Limb (tissue), 2 donors: ENCODE measurements around the gene HIRA.

Experiments used
- DNase-seq, 2 donors: peaks; one replicate each; pipeline ENCODE4 v3.0.0-alpha.2; 2016; ENCODE audit errors: extremely low spot score in 2 of 2

HIRA gene, protein sequence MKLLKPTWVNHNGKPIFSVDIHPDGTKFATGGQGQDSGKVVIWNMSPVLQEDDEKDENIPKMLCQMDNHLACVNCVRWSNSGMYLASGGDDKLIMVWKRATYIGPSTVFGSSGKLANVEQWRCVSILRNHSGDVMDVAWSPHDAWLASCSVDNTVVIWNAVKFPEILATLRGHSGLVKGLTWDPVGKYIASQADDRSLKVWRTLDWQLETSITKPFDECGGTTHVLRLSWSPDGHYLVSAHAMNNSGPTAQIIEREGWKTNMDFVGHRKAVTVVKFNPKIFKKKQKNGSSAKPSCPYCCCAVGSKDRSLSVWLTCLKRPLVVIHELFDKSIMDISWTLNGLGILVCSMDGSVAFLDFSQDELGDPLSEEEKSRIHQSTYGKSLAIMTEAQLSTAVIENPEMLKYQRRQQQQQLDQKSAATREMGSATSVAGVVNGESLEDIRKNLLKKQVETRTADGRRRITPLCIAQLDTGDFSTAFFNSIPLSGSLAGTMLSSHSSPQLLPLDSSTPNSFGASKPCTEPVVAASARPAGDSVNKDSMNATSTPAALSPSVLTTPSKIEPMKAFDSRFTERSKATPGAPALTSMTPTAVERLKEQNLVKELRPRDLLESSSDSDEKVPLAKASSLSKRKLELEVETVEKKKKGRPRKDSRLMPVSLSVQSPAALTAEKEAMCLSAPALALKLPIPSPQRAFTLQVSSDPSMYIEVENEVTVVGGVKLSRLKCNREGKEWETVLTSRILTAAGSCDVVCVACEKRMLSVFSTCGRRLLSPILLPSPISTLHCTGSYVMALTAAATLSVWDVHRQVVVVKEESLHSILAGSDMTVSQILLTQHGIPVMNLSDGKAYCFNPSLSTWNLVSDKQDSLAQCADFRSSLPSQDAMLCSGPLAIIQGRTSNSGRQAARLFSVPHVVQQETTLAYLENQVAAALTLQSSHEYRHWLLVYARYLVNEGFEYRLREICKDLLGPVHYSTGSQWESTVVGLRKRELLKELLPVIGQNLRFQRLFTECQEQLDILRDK

DNA sequence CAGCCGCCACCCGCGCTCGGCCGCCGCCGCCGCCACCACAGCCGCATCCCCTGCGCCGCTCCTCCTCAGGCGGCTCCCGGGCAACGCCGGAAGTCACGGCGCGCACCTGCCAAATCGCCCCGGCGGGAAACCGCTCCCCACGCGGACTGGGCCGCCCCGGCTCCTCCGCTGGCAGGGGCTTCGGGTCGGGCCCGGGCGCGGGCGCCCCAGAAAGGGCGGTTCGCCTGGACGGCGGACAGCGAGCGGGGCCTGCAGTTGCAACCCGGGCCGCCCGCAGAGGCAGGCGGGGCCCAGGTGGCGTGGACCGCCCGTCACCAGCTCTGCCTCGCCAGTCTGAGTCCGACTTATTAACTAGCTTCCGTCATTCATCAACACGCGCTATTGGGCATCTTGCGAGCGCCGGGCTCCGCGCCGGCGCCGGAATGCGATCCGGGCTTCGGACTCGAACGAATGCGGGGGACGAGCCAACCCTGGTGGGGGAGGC lies at the start of gene HIRA:
HIRA (minus strand) TSS at position 85 of the 484 bp plus-strand sequence. CDS start 257 bp downstream, outside the sequence.
- DNase-seq, result peak; percentile 62 to 92

DNA sequence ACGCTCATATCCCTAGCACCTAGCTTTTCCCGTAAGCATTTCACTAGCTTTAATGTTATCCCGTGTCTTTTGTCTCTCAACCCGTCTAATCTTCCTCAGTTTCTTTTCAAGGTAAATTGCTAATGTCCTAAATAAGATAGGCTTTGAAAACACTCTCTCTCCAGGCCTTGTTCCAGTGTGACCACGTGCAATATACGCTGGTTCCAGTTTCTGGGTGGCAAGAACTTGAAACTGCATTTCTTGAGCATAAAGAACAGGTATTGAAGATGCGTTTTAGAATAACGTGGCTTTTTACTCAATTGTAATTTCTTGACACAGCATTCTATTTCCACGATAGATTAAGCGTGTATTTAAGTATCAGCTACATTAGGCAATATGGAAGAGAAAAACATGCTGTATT lies 49.3 kb upstream of the HIRA start:
- DNase-seq, result no peak

DNA sequence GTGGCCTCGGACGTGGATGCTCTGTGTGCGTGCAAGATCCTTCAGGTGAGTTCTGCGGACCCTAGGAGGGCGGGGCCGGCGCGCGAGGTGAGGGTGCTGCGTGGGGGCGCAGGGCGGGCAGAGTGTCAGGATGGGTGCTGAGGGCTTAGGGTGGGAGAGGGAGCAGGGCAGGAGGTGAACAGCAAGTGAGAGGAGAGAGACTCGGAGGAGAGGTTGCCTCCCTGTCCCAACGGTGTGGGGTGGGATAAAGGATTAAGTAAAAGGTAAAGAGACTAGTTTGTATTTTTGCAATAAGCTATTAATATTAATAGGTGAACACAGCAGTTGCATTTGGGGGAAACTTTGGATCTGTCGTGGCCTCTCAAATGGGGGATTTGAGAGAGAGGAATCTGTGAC lies 48.6 kb upstream of the HIRA start:
- DNase-seq, result no peak

DNA sequence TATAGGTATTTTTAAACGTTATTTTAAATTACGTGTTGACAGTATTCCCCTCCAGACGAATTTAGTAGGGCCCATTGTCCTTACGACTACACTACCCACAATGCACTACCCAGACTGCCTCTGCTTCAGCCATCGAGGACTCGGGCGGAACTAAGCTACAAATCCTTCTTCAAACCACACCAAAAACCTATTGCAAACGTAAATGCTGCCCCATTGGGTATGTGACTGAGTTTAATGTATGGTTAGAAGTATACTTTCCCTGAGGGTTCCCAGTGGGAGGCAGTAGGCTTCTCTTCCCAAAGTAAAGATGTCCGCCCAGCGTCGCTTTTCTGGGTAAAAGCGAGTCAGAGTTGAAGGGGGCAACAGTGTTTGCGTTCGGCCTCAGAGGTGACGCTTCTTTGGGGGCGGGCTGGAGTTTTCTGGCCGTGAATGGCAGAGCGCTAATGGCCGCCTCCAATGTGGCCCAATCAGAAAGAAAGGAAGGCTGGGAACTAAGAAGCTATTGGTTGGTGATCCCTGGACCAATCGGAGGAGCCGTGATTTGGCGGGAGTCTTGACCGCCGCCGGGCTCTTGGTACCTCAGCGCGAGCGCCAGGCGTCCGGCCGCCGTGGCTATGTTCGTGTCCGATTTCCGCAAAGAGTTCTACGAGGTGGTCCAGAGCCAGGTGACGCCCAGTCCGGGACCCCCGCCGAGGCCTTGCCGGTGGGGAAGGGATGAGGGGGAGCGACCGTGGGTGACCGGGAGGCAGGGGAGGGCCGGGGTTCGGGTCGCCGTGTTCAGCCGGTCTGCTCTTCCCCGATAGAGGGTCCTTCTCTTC lies 48.0 kb upstream of the HIRA start, which contains the start of gene CDC45:
CDC45 (plus strand) TSS at position 566 of the 818 bp plus-strand sequence; CDS start at position 615, 49 bp downstream.
- DNase-seq, result peak; percentile 96 to 99

DNA sequence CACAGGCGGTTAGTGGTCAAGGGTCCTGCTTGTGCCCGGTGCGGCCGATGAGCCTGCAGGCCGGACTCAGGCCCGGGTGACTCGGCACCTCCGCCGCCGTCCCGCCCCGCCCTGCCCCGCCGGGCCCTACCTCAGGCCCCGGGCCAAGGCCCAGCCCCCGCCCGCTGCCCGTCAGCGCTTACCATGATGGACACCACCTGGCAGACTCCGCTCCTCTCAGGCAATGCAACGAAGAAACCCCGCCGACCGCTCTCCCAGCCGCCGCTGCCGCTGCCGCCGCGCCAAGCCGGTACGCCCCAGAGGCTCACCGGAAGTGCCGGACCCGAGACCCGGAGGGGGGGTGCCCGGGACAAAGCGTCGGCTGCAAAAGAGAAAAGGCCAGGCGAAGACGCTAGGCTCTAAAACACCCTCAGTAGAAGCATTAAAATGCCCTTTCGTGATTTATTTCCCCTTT lies 47.4 kb upstream of the HIRA start, which contains the start of gene UFD1:
UFD1 (minus strand) TSS at position 293 of the 454 bp plus-strand sequence; CDS start at position 185, 108 bp downstream.
- DNase-seq, result peak; percentile 88 to 90

DNA sequence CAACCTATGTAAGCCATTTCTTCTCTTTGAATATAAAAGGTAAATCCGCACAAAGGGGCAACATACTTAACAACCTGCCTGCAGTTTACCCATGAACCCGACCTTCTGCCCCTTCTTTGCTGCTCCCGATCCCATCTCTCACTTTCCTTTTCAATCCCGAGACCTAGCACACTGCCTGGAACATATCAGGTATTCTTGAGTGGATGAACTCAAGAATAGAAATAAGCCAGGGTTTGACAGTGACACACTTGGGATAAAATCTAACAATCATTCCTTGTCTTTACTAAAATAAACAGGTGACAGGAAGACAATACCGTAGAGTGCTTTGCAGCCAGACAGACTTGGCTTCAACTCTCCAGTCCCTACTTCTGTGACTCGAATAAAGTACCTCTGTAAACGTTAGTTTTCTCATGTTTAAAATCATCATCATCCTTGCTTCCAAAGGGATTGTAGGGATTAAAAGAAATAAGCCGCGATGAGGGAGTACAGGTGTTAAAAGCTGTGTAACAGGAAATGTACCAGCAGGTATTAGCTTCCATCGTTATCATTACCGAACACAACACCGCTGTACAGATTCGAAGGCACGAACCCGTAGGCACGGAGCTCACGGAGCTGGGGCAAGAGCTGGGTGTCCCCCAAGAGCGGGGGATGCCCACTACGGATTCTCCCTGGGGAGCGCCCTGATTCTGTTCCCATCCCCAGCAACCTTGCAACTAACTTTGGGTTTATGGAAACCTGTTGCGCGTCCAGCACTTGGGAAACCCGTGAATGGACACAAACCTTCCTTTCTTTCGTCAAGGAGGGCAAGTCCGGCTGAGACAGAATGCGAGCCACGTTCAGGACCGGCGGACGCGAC lies 46.7 kb upstream of the HIRA start:
- DNase-seq, result no peak

DNA sequence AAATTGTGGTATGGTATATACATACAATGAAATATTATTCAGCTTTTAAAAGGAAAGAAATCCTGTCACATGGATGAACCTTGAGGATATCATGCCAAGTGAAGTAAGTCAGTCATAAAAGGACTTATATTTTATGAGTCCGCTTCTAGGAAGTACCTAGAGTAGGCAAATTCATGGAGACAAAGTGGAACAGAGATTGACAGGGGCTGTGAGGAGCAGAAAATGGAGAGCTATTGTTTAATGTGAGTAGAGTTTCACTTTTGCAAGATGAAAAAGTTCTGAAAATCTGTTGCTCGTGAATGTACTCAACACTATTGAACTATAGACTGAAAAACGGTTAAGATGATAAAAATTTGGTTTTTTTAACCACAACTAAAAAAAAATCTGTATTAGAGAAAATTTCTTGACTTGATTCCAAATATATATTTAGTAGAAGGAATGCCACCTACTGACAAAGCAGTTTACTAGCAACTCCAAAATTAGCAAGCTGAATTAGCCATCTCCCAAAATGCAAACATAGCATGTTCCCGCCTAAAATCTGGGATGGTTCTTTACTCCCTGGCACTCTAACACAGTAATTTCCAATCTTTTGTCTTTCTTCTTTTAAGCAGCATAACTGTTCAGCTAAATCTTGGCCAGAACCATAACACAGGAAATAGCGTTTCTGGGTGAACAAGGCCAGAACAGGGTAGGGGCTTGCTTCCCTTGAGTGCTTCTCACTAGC lies 46.0 kb upstream of the HIRA start:
- peak in 1 of 2 donors; percentile 47 for DNase-seq

DNA sequence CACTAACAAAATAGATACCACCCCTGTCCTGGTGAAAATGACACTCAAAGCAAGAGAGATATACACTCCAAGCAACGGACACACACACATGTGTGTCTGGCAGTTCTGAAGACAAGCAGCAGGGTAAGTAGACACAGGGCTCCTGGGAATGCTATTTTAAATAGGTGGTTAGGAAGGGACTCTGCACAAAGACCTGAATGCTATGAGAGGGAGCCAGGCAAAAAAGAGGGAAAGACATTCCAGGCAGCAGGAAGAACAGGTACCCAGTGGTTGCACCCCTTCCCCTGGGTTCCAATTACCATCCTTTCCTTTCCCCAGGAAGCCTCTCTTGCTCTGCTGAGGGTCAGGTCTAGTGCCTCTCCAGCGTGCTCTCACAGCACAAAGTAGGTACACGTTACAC lies 44.5 kb upstream of the HIRA start:
- DNase-seq, result no peak

DNA sequence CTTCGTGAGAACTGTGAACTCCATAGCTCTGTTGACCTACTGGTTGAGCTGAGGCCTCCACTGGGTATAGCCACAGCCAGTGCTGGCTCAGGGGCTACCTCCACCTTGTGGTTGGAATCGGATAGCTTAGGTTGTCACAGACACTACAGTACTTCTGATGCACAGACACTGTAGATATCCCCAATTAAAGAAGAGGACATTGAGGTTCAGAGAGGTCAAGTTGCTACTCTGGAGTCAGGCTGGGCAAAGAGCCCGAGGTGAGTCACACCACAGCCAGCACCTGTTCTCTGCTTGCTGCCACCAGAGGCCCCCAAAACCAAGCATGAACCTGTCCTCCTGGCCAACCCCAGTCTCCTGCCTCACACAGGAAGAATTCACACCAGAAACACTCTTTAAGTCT lies 42.0 kb upstream of the HIRA start:
- no peak for DNase-seq

DNA sequence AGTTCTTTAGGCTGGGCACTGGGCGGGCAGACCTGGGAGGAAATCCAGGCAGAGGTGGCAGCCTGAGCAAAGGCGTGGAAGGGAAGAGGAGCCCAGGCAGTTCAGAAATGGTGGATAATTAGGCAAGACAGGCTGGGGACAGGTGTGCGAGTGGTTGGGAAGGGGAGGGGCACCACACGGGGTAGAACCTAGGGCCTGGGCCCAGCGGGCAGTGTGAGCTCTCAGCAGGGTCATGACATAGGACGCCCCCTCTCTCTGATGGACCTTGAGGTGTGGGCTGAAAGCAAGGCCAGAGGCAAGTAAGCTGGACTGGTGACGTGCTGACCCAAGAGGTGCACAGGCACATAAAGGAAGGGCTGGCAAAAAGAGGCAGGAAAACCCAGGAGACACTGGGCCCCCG lies 40.7 kb upstream of the HIRA start:
- DNase-seq, result no peak

DNA sequence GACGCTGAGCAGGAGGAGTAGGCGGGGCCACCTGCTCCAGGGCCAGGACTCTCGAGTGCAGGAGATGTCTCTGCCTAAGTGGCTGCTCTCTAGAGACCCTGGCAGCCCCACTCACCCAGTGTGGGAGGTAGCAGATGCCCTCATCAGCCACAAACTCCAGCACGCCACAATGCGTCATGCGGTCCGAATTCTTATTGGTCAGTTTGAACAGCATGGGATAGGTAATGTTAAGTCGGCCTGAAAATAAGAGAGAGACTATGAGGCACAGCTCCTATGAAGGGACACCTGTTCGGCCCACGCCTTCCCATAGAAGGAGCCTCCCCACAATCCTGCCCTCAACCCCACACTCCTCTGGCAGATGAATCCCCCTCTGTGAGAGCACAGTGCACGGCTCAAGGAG lies 40.0 kb upstream of the HIRA start:
- DNase-seq, result no peak

DNA sequence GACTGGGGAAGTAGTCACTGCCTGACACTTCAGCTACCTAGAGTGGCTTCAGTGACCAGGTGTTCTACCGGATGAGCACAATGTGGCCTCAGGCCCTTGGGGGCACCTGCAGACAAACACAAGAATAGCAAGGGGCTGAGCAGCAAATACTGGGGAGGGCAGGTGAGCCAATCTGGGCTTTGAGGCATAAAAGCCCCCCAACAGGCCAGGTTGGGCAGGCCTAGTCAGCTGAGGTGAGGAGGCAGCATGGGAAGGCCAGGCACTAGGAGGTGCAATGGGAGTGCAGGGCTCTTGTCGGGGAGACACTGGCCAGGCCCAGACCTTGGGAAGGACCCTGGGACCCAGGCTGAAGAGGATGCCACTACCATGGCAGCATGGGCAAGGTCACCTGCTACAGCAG lies 38.5 kb upstream of the HIRA start:
- no peak for DNase-seq

DNA sequence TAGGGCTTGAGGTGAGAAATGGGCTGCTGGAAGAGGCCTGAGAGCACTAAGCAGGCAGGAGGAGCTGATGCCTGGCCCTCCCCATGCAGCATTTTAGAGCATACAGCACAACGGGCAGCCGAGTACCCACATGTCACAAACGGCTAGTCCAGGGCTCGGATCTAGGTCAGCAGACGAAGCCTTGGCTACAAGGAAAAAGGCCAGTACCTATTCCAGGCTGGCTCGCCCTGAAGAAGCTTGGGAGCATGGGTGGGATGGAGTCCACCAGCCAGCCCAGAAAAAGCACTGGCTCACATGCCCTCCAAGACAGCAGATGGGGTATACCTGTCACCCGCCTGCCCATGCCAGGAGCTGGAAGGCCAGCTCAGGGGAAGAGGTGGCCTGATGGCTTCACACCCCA lies 37.9 kb upstream of the HIRA start:
- no peak for DNase-seq

DNA sequence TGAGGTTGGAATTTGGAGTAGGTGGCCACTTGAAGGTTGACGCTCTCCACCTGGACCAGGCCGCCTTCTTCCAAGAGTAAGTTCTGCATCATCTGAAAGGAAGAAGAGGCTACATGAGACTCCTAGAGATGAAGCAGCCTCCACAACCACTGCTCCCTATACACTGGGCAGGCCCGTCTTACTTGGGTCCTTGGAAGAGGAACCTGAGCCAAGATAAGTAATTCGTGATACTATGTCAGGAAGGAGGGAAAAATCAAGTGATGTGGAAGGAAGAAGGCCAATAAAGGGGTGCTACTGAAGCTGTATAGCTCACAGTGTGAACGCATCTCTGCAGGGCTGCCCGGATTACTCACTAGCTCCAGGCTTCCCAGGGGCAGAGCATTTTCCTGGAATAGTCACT lies 36.4 kb upstream of the HIRA start:
- DNase-seq, result no peak

DNA sequence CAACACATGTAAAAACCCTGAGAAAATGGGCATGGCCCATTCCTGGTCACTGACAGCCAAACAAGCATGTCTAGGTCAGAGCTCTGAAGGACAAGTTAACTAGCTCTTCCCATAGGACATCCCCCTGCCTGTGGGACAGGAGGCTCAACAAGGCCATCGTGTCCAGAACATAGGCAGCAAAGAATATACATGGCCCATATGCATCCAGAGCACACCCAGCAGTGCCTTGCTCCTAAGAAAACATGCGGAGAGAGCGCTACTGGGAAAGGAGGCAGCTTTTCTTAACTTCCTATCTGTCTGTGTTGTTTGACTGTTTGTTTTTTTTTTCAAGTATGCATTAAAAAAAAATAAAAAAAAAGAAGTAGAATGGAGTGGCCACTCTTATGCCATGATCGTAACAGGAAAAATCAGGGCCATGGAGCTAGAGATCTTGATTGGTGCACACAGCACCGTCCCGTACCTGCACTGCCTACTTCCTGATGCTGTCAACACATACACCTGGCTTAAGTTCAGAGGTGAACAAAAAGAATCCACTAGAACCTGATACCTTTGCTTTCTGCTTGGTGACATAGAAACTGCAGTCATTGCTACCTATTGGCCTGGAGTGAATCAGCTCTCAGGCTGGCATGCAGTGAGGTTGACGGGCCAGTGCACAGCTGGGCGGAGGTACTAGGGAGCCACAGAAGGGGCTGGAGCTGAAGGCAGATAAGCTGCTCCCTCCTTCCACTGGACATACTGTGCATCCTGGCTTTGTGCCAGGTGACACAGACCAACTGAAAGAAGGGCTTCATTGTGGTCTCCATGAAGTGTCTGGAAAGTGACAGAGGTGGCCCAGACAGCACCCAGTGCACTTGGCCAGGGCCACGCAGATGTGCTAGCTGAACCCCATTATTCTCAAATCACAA lies 35.6 kb upstream of the HIRA start:
- no peak for DNase-seq

DNA sequence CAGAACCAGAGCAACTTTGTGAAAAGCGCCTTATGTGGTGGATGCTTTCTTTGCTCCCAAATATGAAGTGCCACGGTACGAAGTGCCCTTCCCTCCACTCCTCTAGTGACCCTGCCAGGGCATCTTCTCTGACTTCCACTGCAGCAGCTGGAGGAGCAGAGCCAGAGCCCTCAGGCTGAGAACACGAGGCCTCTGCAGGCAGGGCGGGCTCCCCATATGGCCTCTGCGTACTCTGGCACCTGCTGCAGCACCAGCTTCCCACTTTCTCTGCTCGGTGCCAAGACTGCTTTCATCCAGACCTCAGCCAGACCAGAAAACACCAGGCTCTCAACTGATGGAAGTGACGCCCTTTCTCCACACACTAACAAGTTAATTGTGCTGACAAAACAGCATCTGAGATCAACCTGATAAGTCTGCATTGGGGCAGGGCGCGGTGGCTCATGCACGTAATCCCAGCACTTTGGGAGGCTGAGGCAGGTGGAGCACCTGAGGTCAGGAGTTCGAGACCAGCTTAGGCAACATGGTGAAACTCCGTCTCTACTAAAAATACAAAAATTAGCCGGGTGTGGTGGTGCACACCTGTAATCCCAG lies 34.7 kb upstream of the HIRA start:
- no peak for DNase-seq

DNA sequence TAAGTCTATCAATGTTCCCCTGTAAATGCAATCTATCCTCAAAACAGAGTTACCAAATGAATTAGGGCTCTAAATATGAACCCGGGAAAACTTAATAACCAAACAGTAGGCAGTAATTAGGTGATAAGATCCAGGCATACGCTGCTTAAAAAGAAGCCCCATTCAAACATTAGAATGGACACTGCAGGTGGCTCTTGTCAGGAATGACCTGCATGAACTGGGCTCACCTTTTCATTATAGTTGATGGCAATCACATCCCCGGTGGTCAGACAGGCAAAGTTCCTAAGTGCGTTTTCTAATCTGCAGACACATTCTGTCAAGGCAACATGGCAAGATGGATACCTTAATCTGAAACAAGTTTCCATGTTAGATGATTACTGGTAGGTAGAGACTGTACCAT lies 33.4 kb upstream of the HIRA start:
- no peak for DNase-seq

DNA sequence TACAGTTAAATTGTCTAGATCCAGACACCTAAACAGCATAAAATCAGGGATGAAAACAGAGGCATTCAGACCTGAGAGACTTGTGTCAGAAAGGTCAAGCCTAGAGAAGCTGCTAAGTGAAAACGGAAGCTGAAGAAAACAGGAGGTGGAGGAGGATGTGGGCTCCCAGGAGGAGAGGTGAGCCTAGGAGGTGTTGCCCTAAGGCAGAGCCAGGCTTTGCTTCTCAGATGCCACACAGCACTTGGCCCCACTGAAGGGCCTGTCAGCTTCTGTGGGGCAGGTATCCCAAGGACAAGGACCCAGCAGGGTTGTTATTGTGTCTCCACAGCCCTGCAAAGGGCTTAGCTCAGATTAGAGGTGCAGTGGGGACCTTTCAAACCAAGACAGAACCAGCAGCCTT lies 33.0 kb upstream of the HIRA start:
- no peak for DNase-seq
